WTC11 (cell line): ENCODE results near the gene REEP1. TPM values are rescaled to one million over a fixed set of nuclear protein-coding genes. Genes with fewer than 3 reads are reported as not detected.

Source experiments
- ATAC-seq: fragments of 200-7000 bp; cut with Tn5 transposase; 2 replicates; pipeline ENCODE4 v1.10.0; 2021; ENCODE audit warnings: mild to moderate bottlenecking, moderate library complexity
- CTCF ChIA-PET: fragments of 300-600 bp; sonication (Branson Sonifier 250); formaldehyde crosslinking; loops from one replicate; lab custom pipeline; 2021; ENCODE audit warnings: antibody characterized with exemption; lab: Charles Lee
- POLR2A ChIA-PET: fragments of 350-600 bp; sonication (Branson Sonifier 250); formaldehyde crosslinking; loops from one replicate; lab custom pipeline; 2021; ENCODE audit warnings: antibody characterized with exemption; lab: Charles Lee
- DNase-seq: peaks from one replicate; pipeline ENCODE4 v3.0.0; 2021; ENCODE audit warnings: low spot score
- H3K27ac Mint-ChIP-seq: 2 replicates; pipeline ENCODE4 v1.8.0; 2021; ENCODE audit warnings: mixed read lengths
- H3K27me3 Mint-ChIP-seq: 2 replicates; pipeline ENCODE4 v1.8.0; 2021; ENCODE audit warnings: low read depth, mild to moderate bottlenecking, moderate library complexity, mixed read lengths
- H3K36me3 Mint-ChIP-seq: 2 replicates; pipeline ENCODE4 v1.8.0; 2021; ENCODE audit warnings: mixed read lengths
- H3K4me1 Mint-ChIP-seq: 2 replicates; pipeline ENCODE4 v1.8.0; 2022; ENCODE audit warnings: mixed read lengths
- H3K4me3 Mint-ChIP-seq: 2 replicates; pipeline ENCODE4 v1.8.0; 2021; ENCODE audit warnings: mild to moderate bottlenecking, moderate library complexity, mixed read lengths
- H3K9me3 Mint-ChIP-seq: 2 replicates; pipeline ENCODE4 v1.8.0; 2021; ENCODE audit warnings: mixed read lengths
- CREM ChIP-seq: sonication (generic); formaldehyde crosslinking; IDR thresholded peaks from 2 replicates; pipeline ENCODE4 v1.8.1; 2022; ENCODE audit warnings: mild to moderate bottlenecking, missing genetic modification reagents, moderate library complexity
- CTCF ChIP-seq: fragments of 200-600 bp; IDR thresholded peaks from 2 replicates; pipeline ENCODE4 v1.8.0; 2022; ENCODE audit warnings: antibody characterized with exemption
- ETV6 ChIP-seq: sonication (generic); formaldehyde crosslinking; IDR thresholded peaks from 2 replicates; pipeline ENCODE4 v1.8.1; 2022; ENCODE audit warnings: mild to moderate bottlenecking, missing genetic modification reagents
- FOXP1 ChIP-seq: sonication (generic); formaldehyde crosslinking; IDR thresholded peaks from 2 replicates; pipeline ENCODE4 v1.8.0; 2022; ENCODE audit warnings: missing genetic modification reagents, mild to moderate bottlenecking, moderate library complexity, borderline replicate concordance
- GRHL2 ChIP-seq: fragments of 250-450 bp; sonication (Bioruptor Pico); IDR thresholded peaks from 2 replicates; pipeline ENCODE4 v1.8.0; 2022; ENCODE audit warnings: mild to moderate bottlenecking, moderate library complexity; ENCODE audit not compliant: insufficient replicate concordance, severe bottlenecking
- HMGXB4 ChIP-seq: sonication (generic); formaldehyde crosslinking; IDR thresholded peaks from 2 replicates; pipeline ENCODE4 v1.8.1; 2023; ENCODE audit warnings: mild to moderate bottlenecking, moderate library complexity, missing genetic modification reagents
- IRF2 ChIP-seq: sonication (generic); formaldehyde crosslinking; IDR thresholded peaks from 2 replicates; pipeline ENCODE4 v1.8.0; 2022; ENCODE audit warnings: low read depth, missing genetic modification reagents, borderline replicate concordance
- JAZF1 ChIP-seq: fragments of 250-450 bp; sonication (Bioruptor Pico); IDR thresholded peaks from 2 replicates; pipeline ENCODE4 v1.9.0; 2021; ENCODE audit warnings: moderate library complexity, mild to moderate bottlenecking, inconsistent platforms
- JUN ChIP-seq: sonication (generic); formaldehyde crosslinking; IDR thresholded peaks from 2 replicates; pipeline ENCODE4 v1.8.0; 2023; ENCODE audit warnings: mild to moderate bottlenecking, missing genetic modification reagents
- MAX ChIP-seq: sonication (generic); formaldehyde crosslinking; IDR thresholded peaks from 2 replicates; pipeline ENCODE4 v1.8.0; 2022; ENCODE audit warnings: mild to moderate bottlenecking, missing genetic modification reagents
- MXD4 ChIP-seq: fragments of 250-450 bp; sonication (Bioruptor Pico); IDR thresholded peaks from 2 replicates; pipeline ENCODE4 v1.8.0; 2021; ENCODE audit warnings: mild to moderate bottlenecking, moderate library complexity, borderline replicate concordance
- NFE2L1 ChIP-seq: sonication (generic); formaldehyde crosslinking; IDR thresholded peaks from 2 replicates; pipeline ENCODE4 v1.8.1; 2023; ENCODE audit warnings: missing genetic modification reagents
- PREB ChIP-seq: sonication (generic); formaldehyde crosslinking; IDR thresholded peaks from 2 replicates; pipeline ENCODE4 v1.8.1; 2022; ENCODE audit warnings: mild to moderate bottlenecking, missing genetic modification reagents, moderate library complexity, borderline replicate concordance
- SMAD3 ChIP-seq: sonication (generic); formaldehyde crosslinking; IDR thresholded peaks from 2 replicates; pipeline ENCODE4 v1.8.0; 2022; ENCODE audit warnings: missing genetic modification reagents, mild to moderate bottlenecking, borderline replicate concordance
- TCF7 ChIP-seq: sonication (generic); formaldehyde crosslinking; IDR thresholded peaks from 2 replicates; pipeline ENCODE4 v1.8.0; 2022; ENCODE audit warnings: mild to moderate bottlenecking, low read depth, missing genetic modification reagents, moderate library complexity
- USF1 ChIP-seq: sonication (generic); formaldehyde crosslinking; IDR thresholded peaks from 2 replicates; pipeline ENCODE4 v1.8.0; 2022; ENCODE audit warnings: mild to moderate bottlenecking, missing genetic modification reagents
- ZBTB21 ChIP-seq: sonication (generic); formaldehyde crosslinking; IDR thresholded peaks from 2 replicates; pipeline ENCODE4 v1.8.1; 2023; ENCODE audit warnings: mild to moderate bottlenecking, missing genetic modification reagents, borderline replicate concordance
- ZNF121 ChIP-seq: sonication (generic); formaldehyde crosslinking; IDR thresholded peaks from 2 replicates; pipeline ENCODE4 v1.8.0; 2023; ENCODE audit warnings: missing genetic modification reagents
- ZNF232 ChIP-seq: sonication (generic); formaldehyde crosslinking; IDR thresholded peaks from 2 replicates; pipeline ENCODE4 v1.8.0; 2022; ENCODE audit warnings: mild to moderate bottlenecking, missing genetic modification reagents
- total RNA-seq: library from RNA; stranded (reverse); gene quantifications from 3 replicates; pipeline ENCODE4 v1.2.3, GENCODE V29; 2021

REEP1 gene
- total RNA-seq, 1 experiment from 2014 or later = 1.9 TPM

GRCh38 chr2:86352727-86353221 lies 15.3 kb upstream of the REEP1 start:
- no peak for DNase-seq
- no peaks in the 10 kb centered on the region for H3K9me3 Mint-ChIP-seq
- no peak for TF ChIP-seq IRF2 (CRISPR knock-in tag)
- TF ChIP-seq MXD4 (CRISPR knock-in tag) = no peak
- no peak for TF ChIP-seq PREB
- TF ChIP-seq CREM = no peak
- TF ChIP-seq FOXP1 (CRISPR knock-in tag) = no peak
- no peak for TF ChIP-seq USF1
- TF ChIP-seq MAX (CRISPR knock-in tag) = no peak
- no peak for TF ChIP-seq HMGXB4 (CRISPR knock-in tag)
- TF ChIP-seq, all 79 proteins: peak for 0
- CTCF ChIA-PET = no interaction called here
- H3K4me3 Mint-ChIP-seq = no peak overlapping the region
- peaks cover 4% of the 10 kb centered on the region; the same call in 1 of the 2 replicates for H3K4me1 Mint-ChIP-seq
- H3K27me3 Mint-ChIP-seq = peaks cover 5% of the 10 kb centered on the region; the same call in 1 of the 2 replicates
- no peak for ATAC-seq
- no peak overlapping the region for H3K27ac Mint-ChIP-seq
- no peaks in the 10 kb centered on the region for H3K36me3 Mint-ChIP-seq
- POLR2A ChIA-PET = no interaction called here

- TF ChIP-seq ZNF121 (no peak), ETV6 (CRISPR knock-in tag) (no peak), SMAD3 (CRISPR knock-in tag) (no peak), TCF7 (CRISPR knock-in tag) (no peak), ZBTB21 (no peak), CTCF (no peak), MAX (CRISPR knock-in tag) (no peak), ZNF232 (CRISPR knock-in tag) (no peak), JUN (CRISPR knock-in tag) (no peak), NFE2L1 (CRISPR knock-in tag) (no peak), JAZF1 (CRISPR knock-in tag) (no peak), FOXP1 (CRISPR knock-in tag) (no peak), GRHL2 (CRISPR knock-in tag) (no peak)
- H3K9me3 Mint-ChIP-seq = no peaks in the 10 kb centered on the region
- H3K27ac Mint-ChIP-seq = no peak overlapping the region
- H3K4me1 Mint-ChIP-seq = peaks cover 4% of the 10 kb centered on the region; the same call in 1 of the 2 replicates
- ChIA-PET CTCF (interaction anchor here (1.3 kb wide), 1 partner anchor 20 kb away, joined by 3 read pairs; no protein-coding TSS in a partner anchor), POLR2A (no interaction called here)
- DNase-seq (no peak), ATAC-seq (no peak)
- peaks cover 5% of the 10 kb centered on the region; the same call in 1 of the 2 replicates for H3K27me3 Mint-ChIP-seq
- H3K4me3 Mint-ChIP-seq = no peak overlapping the region
- H3K36me3 Mint-ChIP-seq = no peaks in the 10 kb centered on the region
Measured at GRCh38 chr2:86352137-86352726, 14.8 kb upstream of the REEP1 start.
